Ovary (tissue), 3 donors: Measurements from ENCODE around the gene GSK3B.

ENCODE experiments used
- EP300 ChIP-seq: sonication (generic); formaldehyde crosslinking; IDR thresholded peaks from one replicate; pipeline ENCODE4 v1.6.1; 2017; ENCODE audit warnings: antibody characterized with exemption
- POLR2A ChIP-seq: fragments of 450-650 bp; IDR thresholded peaks from one replicate; pipeline ENCODE4 v1.6.1; 2017; ENCODE audit warnings: antibody characterized with exemption, mild to moderate bottlenecking, moderate library complexity
- TF ChIP-seq, protein P1 (sequence below), 3 donors: fragments of 450-650 bp in 2 of 3; fragments of 200-600 bp in 1 of 3; IDR thresholded peaks; one replicate each; pipeline versions ENCODE4 v1.5.1 to v1.8.0; 2016 to 2022; ENCODE audit warnings: antibody characterized with exemption in 3 of 3, mild to moderate bottlenecking in 1 of 3
- donor health status: DM: no; HTN: no; CAD: no.

DNA sequence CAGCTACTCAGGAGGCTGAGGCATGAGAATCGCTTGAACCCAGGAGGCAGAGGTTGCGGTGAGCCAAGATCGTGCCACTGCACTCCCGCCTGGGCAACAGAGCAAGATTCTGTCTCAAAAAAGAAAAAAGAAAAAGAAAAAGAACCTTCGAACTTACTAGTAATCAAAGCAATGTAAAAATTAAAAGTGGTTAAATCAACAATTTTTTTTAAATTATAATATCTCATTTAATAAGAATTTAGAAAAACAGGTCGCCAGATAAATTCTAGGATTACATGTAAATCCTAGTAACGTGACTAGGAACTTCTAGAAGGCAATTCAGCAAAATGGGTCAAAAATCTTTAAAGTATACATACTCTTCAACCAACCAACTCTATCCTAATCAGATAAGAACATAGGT lies 37.2 kb downstream of the GSK3B start:
- TF ChIP-seq, protein P1, sequence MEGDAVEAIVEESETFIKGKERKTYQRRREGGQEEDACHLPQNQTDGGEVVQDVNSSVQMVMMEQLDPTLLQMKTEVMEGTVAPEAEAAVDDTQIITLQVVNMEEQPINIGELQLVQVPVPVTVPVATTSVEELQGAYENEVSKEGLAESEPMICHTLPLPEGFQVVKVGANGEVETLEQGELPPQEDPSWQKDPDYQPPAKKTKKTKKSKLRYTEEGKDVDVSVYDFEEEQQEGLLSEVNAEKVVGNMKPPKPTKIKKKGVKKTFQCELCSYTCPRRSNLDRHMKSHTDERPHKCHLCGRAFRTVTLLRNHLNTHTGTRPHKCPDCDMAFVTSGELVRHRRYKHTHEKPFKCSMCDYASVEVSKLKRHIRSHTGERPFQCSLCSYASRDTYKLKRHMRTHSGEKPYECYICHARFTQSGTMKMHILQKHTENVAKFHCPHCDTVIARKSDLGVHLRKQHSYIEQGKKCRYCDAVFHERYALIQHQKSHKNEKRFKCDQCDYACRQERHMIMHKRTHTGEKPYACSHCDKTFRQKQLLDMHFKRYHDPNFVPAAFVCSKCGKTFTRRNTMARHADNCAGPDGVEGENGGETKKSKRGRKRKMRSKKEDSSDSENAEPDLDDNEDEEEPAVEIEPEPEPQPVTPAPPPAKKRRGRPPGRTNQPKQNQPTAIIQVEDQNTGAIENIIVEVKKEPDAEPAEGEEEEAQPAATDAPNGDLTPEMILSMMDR (IDR thresholded peaks at IDR 0.05) = no peak
- TF ChIP-seq POLR2A (no peak), EP300 (no peak)
